GM15510 (cell line): ENCODE results near the gene CDK14.

Source experiments
- POLR2A ChIP-seq: IDR thresholded peaks from 3 replicates; pipeline ENCODE4 v1.6.1; 2011; ENCODE audit warnings: borderline replicate concordance; ENCODE audit not compliant: insufficient read length; ENCODE audit errors: extremely low read depth

CDK14 gene

DNA sequence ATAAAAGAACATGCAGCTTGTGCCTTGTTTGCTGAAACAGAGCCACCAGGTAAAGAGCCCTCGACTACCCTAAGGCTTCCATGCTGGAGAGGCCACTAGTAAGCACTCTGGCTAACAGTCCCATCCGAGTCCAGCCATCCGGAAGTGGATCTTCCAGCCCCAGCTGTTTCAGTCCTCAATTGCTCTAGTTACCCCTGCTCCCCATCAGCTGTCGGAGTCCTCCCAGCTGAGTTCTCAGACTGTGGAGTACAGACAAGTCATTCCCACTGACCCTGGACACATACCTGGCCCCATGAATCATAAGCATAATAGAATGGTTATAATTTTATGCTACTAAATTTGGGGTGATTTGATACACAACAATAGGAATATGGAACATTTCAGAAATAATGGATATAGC lies 654.6 kb downstream of the CDK14 start:
- TF ChIP-seq POLR2A: no peak

DNA sequence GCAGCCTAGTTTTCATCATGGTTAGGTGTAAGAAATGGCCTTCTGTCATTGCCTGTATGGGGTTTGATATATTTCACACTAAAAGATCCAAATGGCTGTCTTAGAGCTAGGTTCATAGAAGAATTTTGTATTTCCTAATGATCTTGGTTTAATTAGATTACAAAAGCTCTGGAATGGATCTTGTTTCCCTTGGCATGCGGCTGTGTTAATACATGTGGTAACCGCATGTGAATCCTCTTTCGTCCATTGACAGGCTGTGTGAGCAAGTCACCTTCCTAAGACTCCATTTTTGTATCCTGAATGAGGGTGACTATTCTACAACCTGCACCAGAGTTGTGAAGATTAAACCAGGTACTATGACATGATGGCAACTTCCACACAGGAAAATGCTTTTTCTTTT lies 655.8 kb downstream of the CDK14 start:
- TF ChIP-seq POLR2A: no peak
